ENCODE data around the gene LEMD2. TPM values are rescaled to one million over a fixed set of nuclear protein-coding genes. Genes with fewer than 3 reads are reported as not detected.

The LEMD2 gene
- total and polyA plus RNA-seq, 2 of the 4 experiments (the other 2 are of a cell fraction): 26.5 to 43.6 TPM

GRCh38 chr6:33756211-33756954 is 32.5 kb downstream of the LEMD2 start:
- no peak overlapping the region for H3K4me3 ChIP-seq (ENCODE audit: insufficient read depth, low read depth, low read length)
- H3K4ac ChIP-seq (ENCODE audit: low read depth, low read length): no peak overlapping the region
- H3K27ac ChIP-seq (ENCODE audit: insufficient read depth, low read length): no peak overlapping the region
- no peak overlapping the region for H4K8ac ChIP-seq (ENCODE audit: low read depth in 2 of 2, low read length in 2 of 2)
- ChIA-PET POLR2A (ENCODE audit: unreplicated experiment) (no interaction called here), CTCF (no interaction called here)
- TF ChIP-seq NFE2L2 (IDR thresholded peaks at IDR 0.05; ENCODE audit: low read depth, low read length) (no peak), RFX5 (IDR thresholded peaks at IDR 0.05; ENCODE audit: low read depth, low read length) (no peak), RCOR1 (IDR thresholded peaks at IDR 0.05; ENCODE audit: insufficient replicate concordance, low read length) (no peak), USF2 (IDR thresholded peaks at IDR 0.05; ENCODE audit: low read depth, low read length) (no peak), MXI1 (IDR thresholded peaks at IDR 0.05; ENCODE audit: borderline replicate concordance, low read depth, low read length) (no peak), BHLHE40 (IDR thresholded peaks at IDR 0.05; ENCODE audit: low read depth, low read length) (no peak), FOS (IDR thresholded peaks at IDR 0.05; ENCODE audit: low read depth, low read length) (no peak), MAZ (IDR thresholded peaks at IDR 0.05; ENCODE audit: borderline replicate concordance, low read depth, low read length) (no peak), ELK1 (IDR thresholded peaks at IDR 0.05; ENCODE audit: borderline replicate concordance, low read depth, low read length) (no peak), POLR2A (IDR thresholded peaks at IDR 0.05; ENCODE audit: low read depth, low read length) (no peak), CHD1 (IDR thresholded peaks at IDR 0.05; ENCODE audit: low read depth, low read length) (no peak), CTCF (conservative IDR thresholded peaks at IDR 0.05; ENCODE audit: low read depth, low read length) (no peak), MAFK (IDR thresholded peaks at IDR 0.05; ENCODE audit: low read depth, low read length) (no peak), SMC3 (IDR thresholded peaks at IDR 0.05; ENCODE audit: low read depth, low read length) (no peak), RAD21 (IDR thresholded peaks at IDR 0.05; ENCODE audit: low read length) (no peak), CEBPB (IDR thresholded peaks at IDR 0.05; ENCODE audit: low read depth, low read length) (no peak)
- H2BK5ac ChIP-seq (ENCODE audit: low read depth, low read length, poor library complexity, severe bottlenecking): no peak overlapping the region
- H3K79me1 ChIP-seq (ENCODE audit: low read depth in 1 of 2, low read length in 2 of 2): no peaks in the 10 kb centered on the region
- no peaks in the 10 kb centered on the region for H3K36me3 ChIP-seq (ENCODE audit: control insufficient read depth, insufficient read depth, low read length)
- peak overlapping the region; percentile 15; the same call in 1 of the 2 replicates for H2AK5ac ChIP-seq (ENCODE audit: low read depth, low read length)
- peaks cover 22% of the 10 kb centered on the region; the same call in 1 of the 2 replicates for H3K4me1 ChIP-seq (ENCODE audit: control insufficient read depth, insufficient read depth, low read length)
- no peak overlapping the region for H4K91ac ChIP-seq (ENCODE audit: insufficient read depth, low read depth, low read length)
- no peaks in the 10 kb centered on the region for H3K9me3 ChIP-seq (ENCODE audit: control insufficient read depth, insufficient read depth, low read length)
- 74% methylated on average over 9 of the region's 12 CpGs; no CpG with 5 or more reads in 1 of the 2 experiments for WGBS, 2 experiments (ENCODE audit: extremely low coverage in 2 of 2, insufficient read length in 1 of 2)
- no peak overlapping the region for H3K56ac ChIP-seq (ENCODE audit: extremely low read depth, insufficient read depth, low read length)
- no peak overlapping the region for H2BK15ac ChIP-seq (ENCODE audit: low read depth, low read length)
- no peak overlapping the region for H3K18ac ChIP-seq (ENCODE audit: low read depth, low read length)
- no peak overlapping the region for H3K23ac ChIP-seq (ENCODE audit: low read depth, low read length)
- dilution Hi-C loops (cut with HindIII; ENCODE audit: low sequenced_read_pairs, unreplicated experiment) (no loop called here), in situ Hi-C loops (cut with MboI; ENCODE audit: low sequenced_read_pairs) (no loop called here), intact Hi-C loops (cut with micrococcal nuclease) (no loop called here)
- no peak overlapping the region for H2BK120ac ChIP-seq (ENCODE audit: low read depth, low read length)
- no peak overlapping the region for H3K9ac ChIP-seq (ENCODE audit: low read depth, low read length)
- H2BK20ac ChIP-seq (ENCODE audit: low read depth, low read length): no peak overlapping the region
- DNase-seq (no peak), ATAC-seq (ENCODE audit: low read depth) (no peak)
- H3K14ac ChIP-seq (replicated peaks; ENCODE audit: low read depth, low read length): no peak overlapping the region
- H4K20me1 ChIP-seq (ENCODE audit: insufficient read depth, low read length): peaks cover 5% of the 10 kb centered on the region
- no peaks in the 10 kb centered on the region for H3K27me3 ChIP-seq (ENCODE audit: control insufficient read depth, insufficient read depth, low read length)
- H2AK9ac ChIP-seq (replicated peaks; ENCODE audit: low read depth, low read length, poor library complexity): no peak overlapping the region
- no peak overlapping the region for H4K5ac ChIP-seq (ENCODE audit: low read depth, low read length)
- no peaks in the 10 kb centered on the region for H3K9me1 ChIP-seq (ENCODE audit: insufficient read depth, low read length)
- BruUV-seq (replicated peaks): no TSS peak
- no peak overlapping the region for H3K4me2 ChIP-seq (ENCODE audit: low read depth, low read length)
- H2AFZ ChIP-seq (replicated peaks; ENCODE audit: low read length, poor library complexity): no peak overlapping the region
